ENCODE results near the gene TPSD1.
"Not testable (repeated sequence)": the region's sequence is repeated elsewhere in the genome, so short reads cannot be mapped to it uniquely, and the experiment has no call there.

Gene TPSD1

DNA sequence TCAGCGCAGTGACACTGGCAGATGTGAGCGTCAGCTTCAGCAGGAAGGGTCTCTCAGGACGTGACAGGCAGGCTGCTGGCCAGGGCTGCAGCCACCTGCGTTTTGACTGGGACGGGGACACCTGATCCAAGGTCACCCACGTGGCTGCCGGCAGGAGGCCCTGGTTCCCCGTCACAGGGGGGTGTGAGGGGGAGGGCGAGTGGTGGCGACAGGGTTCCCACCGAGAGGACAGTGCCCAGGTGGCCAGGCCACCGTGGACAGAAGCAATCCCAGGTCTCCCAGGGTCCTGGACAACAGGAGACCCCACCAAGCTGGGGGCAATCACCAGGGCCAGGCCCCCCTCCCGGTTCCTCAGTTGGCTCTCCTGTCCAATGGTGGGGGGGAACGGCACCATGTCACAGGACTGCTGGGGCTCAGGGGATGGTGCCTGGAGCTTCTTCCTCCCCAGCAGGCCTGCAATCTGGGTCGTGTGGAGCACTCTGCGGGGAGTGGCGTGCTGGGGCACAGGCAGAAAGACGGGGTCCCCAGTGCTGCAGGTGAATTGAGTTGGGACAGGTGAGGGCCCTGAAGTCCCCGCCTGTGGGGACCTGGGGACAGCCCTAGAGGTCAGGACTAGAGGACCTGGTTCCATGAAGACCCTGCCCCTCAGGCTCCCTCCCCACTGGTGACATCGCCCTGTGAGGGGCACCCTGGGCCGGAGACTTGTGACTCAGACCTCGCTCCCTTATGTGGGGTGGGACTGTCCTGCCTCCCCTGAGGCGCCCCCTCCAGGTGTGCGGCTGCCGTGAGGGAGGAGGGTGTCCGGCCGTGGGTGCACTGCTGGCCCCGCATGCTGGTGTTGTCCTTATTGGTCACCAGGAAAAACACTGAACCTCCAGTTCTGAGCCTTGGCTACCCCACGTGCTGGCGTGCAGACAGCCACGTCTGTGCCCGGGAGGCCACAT lies 11.7 kb upstream of the TPSD1 start:
- DNase-seq: not testable (repeated sequence)

- DNase-seq: no peak
These were observed 11.0 kb upstream of the TPSD1 start for GRCh38 chr16:1244881-1245280.

- DNase-seq: no peak
These were observed 10.3 kb upstream of the TPSD1 start for GRCh38 chr16:1245452-1246020.

DNA sequence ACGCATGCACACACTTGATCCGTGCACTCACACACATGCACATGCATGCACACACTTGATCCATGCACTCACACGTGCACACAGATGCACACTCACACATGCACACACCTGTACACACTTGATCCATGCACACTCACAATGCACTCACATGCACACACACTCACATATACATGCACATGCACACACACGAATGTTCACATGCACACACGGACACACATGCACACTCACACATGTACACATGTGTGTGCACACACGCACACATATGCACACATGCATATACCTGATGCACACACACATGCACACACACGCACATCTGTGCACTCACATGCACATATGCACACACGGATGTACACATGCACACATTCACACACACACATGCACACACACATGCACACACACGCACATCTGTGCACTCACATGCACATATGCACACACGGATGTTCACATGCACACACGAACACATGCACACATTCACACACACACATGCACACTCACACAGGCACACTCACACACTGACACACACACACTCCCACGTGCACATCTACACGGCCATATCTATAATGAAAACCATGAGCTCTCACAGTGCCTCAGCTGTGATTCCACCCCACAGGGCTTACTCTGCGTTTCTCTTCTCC lies 7.8 kb upstream of the TPSD1 start:
- DNase-seq: not testable (repeated sequence)

DNA sequence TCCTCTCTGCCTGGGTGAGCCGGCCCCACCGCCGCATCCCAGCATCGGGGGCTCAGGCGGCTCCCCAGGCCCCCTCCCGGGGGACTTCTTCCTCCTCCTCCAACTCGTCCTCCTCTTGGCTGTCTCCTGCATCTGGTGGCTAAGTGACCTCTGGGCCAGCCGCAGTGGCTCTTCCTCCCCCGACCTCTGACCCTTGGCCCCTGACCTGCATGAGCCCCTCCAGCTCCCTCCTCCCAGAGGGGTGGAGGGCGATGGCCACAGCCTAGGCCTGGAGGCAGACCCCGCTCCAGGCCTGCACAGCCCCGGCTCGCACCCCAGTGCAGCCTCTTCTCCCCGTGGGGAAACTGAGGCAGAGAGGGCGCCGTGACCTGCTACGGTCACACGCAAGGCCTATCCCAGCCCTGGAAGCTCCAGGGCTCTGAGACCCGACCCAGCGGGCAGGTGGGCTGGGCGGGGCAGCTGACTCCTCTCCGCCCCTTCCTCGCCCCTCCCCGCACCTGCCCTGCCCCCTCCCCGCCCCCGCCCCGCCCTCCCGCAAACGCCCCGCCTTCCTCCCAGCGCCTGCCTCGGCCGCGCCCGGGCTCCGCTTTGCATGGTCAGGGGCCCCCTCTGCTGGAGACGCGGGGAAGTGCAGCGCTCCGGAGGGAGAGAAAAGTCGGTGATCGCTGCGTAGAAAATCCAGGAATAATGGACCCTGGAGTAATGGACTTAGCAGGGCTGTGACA lies 6.7 kb upstream of the TPSD1 start:
- DNase-seq: not testable (repeated sequence)

GRCh38 chr16:1253701-1254364 lies 2.0 kb upstream of the TPSD1 start:
- DNase-seq: not testable (repeated sequence)

GRCh38 chr16:1254821-1255220 lies 1.0 kb upstream of the TPSD1 start:
- not testable (repeated sequence) for DNase-seq

GRCh38 chr16:1256296-1256873 lies 516 bp downstream of the TPSD1 start:
- not testable (repeated sequence) for DNase-seq

GRCh38 chr16:1256874-1257322 lies 1.0 kb downstream of the TPSD1 start:
- DNase-seq: no peak

- no peak for DNase-seq
These were observed 1.8 kb downstream of the TPSD1 start for GRCh38 chr16:1257561-1258224.

GRCh38 chr16:1258225-1258600 lies 2.3 kb downstream of the TPSD1 start:
- no peak for DNase-seq

DNA sequence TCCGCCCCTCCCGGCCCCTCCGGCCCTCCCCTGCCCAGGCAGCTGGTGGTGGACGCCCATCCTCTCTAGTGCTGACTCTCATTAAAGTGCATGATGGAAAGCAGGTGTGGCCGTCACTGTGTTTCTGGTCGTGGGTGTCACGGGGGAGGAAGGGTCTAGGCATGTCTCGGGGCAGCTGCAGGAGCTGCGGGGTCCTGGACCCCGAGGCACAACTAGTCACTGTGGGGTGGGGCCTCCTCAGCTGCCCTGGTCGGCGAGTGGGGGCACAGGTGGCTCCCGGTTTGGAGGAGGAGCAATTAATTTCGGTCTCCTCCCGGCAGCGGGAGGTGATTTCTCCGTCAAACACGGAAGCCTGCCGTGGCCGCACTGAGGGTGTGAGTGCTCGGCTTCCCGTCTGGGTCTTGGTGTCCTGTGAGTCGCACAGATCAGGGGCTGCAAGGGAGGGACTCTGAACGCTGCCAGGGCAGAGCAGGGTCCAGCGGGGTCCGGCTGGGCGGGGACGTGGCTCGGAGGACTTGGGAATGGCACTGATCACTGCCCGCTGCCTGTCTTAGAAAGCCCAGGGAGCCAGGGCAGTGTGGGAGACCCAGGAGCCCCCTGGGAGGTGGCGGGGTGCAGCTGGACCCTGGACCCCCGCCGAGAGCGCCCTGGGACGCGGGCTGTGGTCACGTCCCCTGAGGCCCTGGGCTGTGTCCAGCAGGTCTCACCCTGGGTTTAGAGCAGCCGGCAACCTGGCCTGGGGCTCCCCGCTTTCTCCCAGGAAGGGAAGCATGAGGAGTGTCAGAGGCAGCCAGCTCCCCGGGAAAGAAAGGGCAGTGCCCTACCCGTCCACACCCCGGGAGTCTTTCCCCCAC lies 3.3 kb downstream of the TPSD1 start:
- DNase-seq: no peak

- no peak for DNase-seq
These were observed 3.8 kb downstream of the TPSD1 start for GRCh38 chr16:1259760-1260068.

GRCh38 chr16:1260101-1260680 lies 4.3 kb downstream of the TPSD1 start:
- no peak for DNase-seq

DNA sequence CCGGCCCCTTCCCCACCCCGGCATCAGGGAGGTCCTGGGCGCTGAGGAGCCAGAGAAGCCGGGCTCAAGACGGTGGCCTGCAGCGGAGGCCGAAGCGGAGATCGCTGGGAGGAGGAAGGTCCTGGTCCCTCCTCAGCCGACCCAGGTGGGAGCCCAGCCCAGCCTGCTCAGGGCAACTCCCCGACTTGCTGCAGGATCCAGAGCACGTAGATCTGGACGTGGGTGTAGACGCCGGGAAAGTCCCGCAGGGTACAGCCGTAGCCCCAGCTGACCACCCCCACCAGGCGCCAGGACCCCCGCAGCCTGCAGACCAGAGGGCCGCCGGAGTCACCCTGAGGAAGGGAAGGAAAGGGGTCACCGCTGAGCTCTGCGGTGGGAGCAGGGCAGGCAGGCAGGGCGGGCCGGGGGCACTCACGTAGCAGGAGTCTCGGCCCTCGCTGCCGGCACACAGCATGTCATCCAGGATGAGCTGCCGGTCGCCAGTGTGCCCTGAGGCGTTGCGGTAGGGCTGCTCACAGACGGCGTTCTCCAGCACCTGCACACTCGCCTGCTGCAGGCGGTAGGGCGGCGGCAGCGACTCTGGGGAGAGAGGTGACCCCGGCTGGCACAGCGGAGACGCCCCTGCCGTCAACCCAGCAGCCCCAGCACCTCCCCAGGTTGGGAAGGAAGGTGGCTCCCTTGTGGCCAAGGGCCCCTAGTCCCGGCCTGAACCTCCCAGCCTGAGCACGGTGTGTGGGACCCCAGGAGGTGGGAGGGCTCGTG lies 5.4 kb downstream of the TPSD1 start:
- DNase-seq: no peak

GRCh38 chr16:1262210-1262845 lies 6.5 kb downstream of the TPSD1 start:
- no peak for DNase-seq

- no peak for DNase-seq
These were observed 7.0 kb downstream of the TPSD1 start for GRCh38 chr16:1262846-1263221.

DNA sequence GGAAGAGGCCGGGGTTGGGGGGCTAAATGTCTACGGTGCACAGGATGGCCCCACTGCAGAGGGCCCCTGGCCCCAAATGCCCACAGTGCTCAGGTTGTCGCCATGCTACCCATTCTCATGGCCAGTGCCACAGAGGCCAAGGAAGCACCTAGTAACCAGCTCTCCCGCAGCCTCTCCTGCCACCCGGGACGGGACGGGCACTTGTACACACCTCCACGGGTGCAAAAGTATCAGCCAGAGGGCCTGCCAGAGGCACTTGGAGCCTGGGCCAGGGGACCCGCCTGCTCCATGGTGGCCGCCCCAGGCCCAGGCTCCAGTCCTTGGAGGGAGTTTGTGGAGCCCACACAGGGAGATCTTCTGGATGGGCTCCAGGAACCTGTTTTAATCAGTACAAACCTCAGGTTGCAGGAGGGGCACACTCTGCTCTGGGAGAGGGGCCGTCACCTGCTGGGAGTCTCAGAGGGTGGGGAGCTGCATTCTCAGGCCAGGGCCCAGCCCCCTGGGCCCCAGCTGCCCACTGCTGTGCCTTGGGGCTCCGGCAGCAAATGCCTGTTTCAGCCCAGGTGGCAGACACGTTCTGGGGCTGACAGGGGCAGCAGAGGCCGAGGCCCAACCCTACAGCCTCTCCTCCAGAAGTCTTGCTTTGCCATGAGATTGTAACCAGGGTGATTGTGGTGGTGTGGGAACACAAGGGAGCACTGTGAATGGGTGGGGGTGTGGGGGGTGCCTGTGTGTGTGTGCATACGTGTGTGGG lies 7.9 kb downstream of the TPSD1 start:
- no peak for DNase-seq
